HepG2 (cell line): Measurements from ENCODE around the gene CTDSP1.

Experiments used
- CHD4 ChIP-seq: fragments of 200-600 bp; sonication (generic); IDR thresholded peaks from 2 replicates; pipeline ENCODE4 v1.7.0; 2017; ENCODE audit warnings: mild to moderate bottlenecking, low read length, borderline replicate concordance
- CTCF ChIP-seq: sonication (generic); formaldehyde crosslinking; IDR thresholded peaks from 2 replicates; pipeline ENCODE4 v1.5.0; 2020; ENCODE audit warnings: mild to moderate bottlenecking, missing genetic modification reagents, moderate library complexity
- EP300 ChIP-seq, 3 experiments: sonication (generic) in 1 of 3; formaldehyde crosslinking in 1 of 3; IDR thresholded peaks; 2 replicates each; pipeline versions ENCODE4 v1.5.1 to v1.6.1; 2011 to 2020; ENCODE audit warnings: low read depth in 2 of 3, low read length in 2 of 3, borderline replicate concordance in 1 of 3, improper control_type of control experiment in 1 of 3, mild to moderate bottlenecking in 1 of 3, missing genetic modification reagents in 1 of 3, moderate library complexity in 1 of 3
- POLR2AphosphoS5 ChIP-seq: IDR thresholded peaks from 2 replicates; pipeline ENCODE4 v1.6.1; 2012; ENCODE audit warnings: low read depth, low read length
- TFDP1 ChIP-seq: IDR thresholded peaks from 2 replicates; pipeline ENCODE4 v1.6.1; 2016; ENCODE audit warnings: missing compliant biosample characterization, missing genetic modification reagents, borderline replicate concordance
- TRIM24 ChIP-seq: sonication (generic); formaldehyde crosslinking; IDR thresholded peaks from 2 replicates; pipeline ENCODE4 v1.8.0; 2022; ENCODE audit warnings: mild to moderate bottlenecking, missing genetic modification reagents
- ZC3H4 ChIP-seq: sonication (generic); formaldehyde crosslinking; IDR thresholded peaks from 2 replicates; pipeline ENCODE4 v1.4.0; 2020; ENCODE audit warnings: missing genetic modification reagents, borderline replicate concordance
- ZNF292 ChIP-seq: sonication (generic); formaldehyde crosslinking; IDR thresholded peaks from 2 replicates; pipeline ENCODE4 v1.8.1; 2022; ENCODE audit warnings: mild to moderate bottlenecking, low read depth, missing genetic modification reagents, borderline replicate concordance
- ZNF747 ChIP-seq: sonication (generic); formaldehyde crosslinking; IDR thresholded peaks from 2 replicates; pipeline ENCODE4 v1.8.1; 2023; ENCODE audit warnings: missing genetic modification reagents, mild to moderate bottlenecking, borderline replicate concordance
- ZNF766 ChIP-seq: sonication (generic); formaldehyde crosslinking; IDR thresholded peaks from 2 replicates; pipeline ENCODE4 v1.5.0; 2020; ENCODE audit warnings: missing genetic modification reagents, borderline replicate concordance
- ZZZ3 ChIP-seq: sonication (generic); formaldehyde crosslinking; IDR thresholded peaks from 2 replicates; pipeline ENCODE4 v1.4.0; 2020; ENCODE audit warnings: missing genetic modification reagents, mild to moderate bottlenecking, borderline replicate concordance
- TF ChIP-seq, protein P1 (sequence below): IDR thresholded peaks from 2 replicates; pipeline ENCODE4 v1.6.1; 2012; ENCODE audit warnings: inconsistent platforms
- TF ChIP-seq, protein P2 (sequence below), 2 experiments: sonication (generic) in 1 of 2; formaldehyde crosslinking in 1 of 2; IDR thresholded peaks; 2 replicates each; pipeline versions ENCODE4 v1.4.0 to v1.6.1; 2018 to 2020; ENCODE audit warnings: missing genetic modification reagents in 2 of 2, borderline replicate concordance in 1 of 2, low read depth in 1 of 2, mild to moderate bottlenecking in 1 of 2, missing biosample characterization in 1 of 2

DNA sequence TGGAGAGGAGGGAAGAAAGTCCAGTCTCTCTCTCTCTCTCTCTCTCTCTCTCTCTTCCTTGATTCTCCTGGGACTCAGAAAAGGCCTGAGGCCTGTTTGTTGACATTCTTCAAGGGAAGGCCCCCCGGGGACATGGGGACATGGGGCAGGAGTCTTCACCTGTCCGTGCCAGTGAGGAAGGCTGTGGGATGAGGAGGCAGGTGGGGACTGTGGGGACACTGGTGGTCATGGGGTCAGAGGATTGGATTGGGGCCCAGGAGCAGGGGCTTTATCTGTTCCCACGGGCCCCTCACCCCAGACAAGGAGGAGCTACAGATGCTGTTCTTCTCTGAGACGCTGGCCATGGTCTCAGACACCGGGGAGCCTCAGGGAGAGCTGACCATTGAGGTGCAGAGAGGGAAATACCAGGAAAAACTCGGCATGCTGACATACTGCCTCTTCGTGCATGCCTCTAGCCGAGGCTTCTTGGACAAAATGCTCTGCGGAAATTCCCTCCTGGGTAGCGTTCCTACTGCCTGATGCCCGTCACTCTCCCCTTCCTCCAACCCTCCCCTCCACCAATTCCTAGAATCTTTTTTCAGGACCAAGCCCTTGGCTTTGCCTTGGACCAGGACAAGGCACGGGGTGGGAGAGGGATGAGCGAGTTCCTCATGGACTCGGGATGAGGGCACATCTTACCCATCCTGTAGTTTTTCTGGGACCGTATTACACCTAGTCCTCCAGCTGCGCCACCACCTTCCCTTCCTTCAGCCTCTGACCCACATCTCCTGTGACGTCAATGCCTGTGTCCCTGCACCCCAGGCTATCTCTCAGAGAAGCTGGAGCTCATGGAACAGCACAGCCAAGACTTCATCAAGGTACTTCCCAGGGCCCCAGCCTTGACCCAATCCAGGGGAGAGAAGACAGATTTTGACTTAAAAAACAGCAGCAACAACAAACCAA lies 42.2 kb upstream of the CTDSP1 start:
- TF ChIP-seq ZNF766 (CRISPR knock-in tag) = no peak
- TF ChIP-seq ZZZ3 (CRISPR knock-in tag) = no peak
- no peak for TF ChIP-seq ZC3H4 (CRISPR knock-in tag)
- TF ChIP-seq ZNF292 (CRISPR knock-in tag) = no peak
- TF ChIP-seq CHD4 = no peak
- TF ChIP-seq EP300 (IDR thresholded peaks at IDR 0.05; ENCODE audit: low read depth in 2 of 2, low read length in 2 of 2) = no peak
- no peak for TF ChIP-seq EP300 (CRISPR knock-in tag; IDR thresholded peaks at IDR 0.05; ENCODE audit: borderline replicate concordance)
- TF ChIP-seq TRIM24 (CRISPR knock-in tag) = no peak
- TF ChIP-seq ZNF747 (CRISPR knock-in tag) = no peak
- TF ChIP-seq POLR2AphosphoS5 = no peak
- TF ChIP-seq CTCF (CRISPR knock-in tag) = no peak
- peak; percentile 24; the same call in 1 of the 2 replicates for TF ChIP-seq TFDP1 (CRISPR knock-in tag)
- TF ChIP-seq, protein P1, sequence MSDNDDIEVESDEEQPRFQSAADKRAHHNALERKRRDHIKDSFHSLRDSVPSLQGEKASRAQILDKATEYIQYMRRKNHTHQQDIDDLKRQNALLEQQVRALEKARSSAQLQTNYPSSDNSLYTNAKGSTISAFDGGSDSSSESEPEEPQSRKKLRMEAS = peak; percentile 47; the same call in 1 of the 2 replicates
- TF ChIP-seq, protein P2, sequence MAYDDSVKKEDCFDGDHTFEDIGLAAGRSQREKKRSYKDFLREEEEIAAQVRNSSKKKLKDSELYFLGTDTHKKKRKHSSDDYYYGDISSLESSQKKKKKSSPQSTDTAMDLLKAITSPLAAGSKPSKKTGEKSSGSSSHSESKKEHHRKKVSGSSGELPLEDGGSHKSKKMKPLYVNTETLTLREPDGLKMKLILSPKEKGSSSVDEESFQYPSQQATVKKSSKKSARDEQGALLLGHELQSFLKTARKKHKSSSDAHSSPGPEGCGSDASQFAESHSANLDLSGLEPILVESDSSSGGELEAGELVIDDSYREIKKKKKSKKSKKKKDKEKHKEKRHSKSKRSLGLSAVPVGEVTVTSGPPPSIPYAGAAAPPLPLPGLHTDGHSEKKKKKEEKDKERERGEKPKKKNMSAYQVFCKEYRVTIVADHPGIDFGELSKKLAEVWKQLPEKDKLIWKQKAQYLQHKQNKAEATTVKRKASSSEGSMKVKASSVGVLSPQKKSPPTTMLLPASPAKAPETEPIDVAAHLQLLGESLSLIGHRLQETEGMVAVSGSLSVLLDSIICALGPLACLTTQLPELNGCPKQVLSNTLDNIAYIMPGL (CRISPR knock-in tag; IDR thresholded peaks at IDR 0.05; ENCODE audit: borderline replicate concordance in 1 of 2, low read depth in 1 of 2) = 0 out of 4 replicates have a peak, but pooled peaks of 1 of the 2 experiments have one; percentile 11
